ENCODE data around the gene EPB41L4B.
A peak's percentile ranks its signal among the peaks of the same experiment; 100 is the strongest.
"Not testable (repeated sequence)": the region's sequence is repeated elsewhere in the genome, so short reads cannot be mapped to it uniquely, and the experiment has no call there.

The EPB41L4B gene
- total RNA-seq, result 0 reads per million in 3 donors

DNA sequence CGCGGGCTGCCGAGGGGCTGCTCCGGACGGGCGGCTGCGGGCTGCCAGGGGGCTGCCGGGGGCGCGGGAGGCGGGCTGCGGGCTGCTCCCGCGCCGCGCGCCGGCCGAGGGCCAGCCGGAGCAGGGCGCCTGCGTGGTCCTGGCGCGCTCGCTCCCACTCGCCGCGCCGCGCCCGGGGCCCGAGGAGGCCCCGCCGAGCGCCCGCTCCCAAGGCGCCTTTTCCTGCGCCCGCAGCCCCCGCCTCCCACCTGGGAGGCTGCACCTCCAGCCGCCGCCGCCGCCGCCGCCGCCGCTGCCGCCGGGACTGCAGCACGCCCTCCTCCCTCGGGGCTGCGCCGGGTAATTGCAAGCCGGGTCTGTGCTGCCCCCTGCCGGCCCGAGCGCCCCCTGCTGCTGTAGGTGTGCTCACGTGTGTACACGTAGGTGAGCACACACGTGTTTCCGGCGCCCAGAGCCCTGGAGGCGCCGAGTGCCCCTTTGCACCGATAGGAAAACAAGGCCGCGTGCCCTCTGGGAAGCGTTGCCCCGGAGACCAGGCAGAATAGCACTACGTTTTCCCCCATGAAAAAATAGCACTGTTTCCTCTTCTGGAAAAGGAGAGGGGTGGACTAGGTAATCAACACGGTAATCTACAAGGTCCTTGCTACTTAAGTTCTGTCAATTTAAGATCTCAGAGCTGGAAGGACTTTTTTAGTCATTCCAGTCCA lies at the start of gene EPB41L4B:
EPB41L4B (minus strand) TSS at position 318 of the 707 bp plus-strand sequence. CDS start 613 bp downstream, outside the sequence.
- Histone ChIP-seq H3K9me3 (ENCODE audit: control insufficient read depth, low read length) (no peaks in the 10 kb centered on the region), H3K4me1 (ENCODE audit: control insufficient read depth, insufficient read depth, low read length, poor library complexity, severe bottlenecking) (peaks cover 10% of the 10 kb centered on the region), H3K36me3 (ENCODE audit: control insufficient read depth, insufficient read depth, low read length) (no peaks in the 10 kb centered on the region), H3K27ac (ENCODE audit: insufficient read depth, low read length, poor library complexity, severe bottlenecking) (no peak within 1 kb of the TSS), H3K4me3 (ENCODE audit: insufficient read depth, low read depth, low read length, poor library complexity, severe bottlenecking) (no peak within 1 kb of the TSS), H3K27me3 (replicated peaks; ENCODE audit: control insufficient read depth, insufficient read depth, low read length, poor library complexity, severe bottlenecking) (peaks cover 34% of the 10 kb centered on the region)
- DNase-seq, result peak; percentile 47 to 65 (median 63)

DNA sequence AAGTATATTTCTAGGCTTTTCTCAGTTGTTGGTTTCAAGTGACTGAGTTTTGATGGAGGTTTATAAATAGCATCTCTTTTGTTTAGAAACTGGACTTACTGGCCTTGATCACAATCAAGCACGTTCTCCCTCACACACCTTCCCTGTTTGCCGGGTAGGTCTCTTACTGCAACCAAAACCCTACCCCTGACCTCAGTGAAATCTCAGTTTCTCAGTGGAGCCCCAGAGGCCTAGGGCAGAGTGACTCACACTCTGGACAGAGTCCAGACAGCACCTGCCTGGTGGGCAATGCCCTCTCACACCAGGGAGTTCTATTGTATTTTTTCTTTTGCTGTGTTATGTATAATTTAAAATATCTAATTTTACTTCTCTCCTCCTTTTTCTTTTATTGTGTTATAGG lies 48.4 kb upstream of the EPB41L4B start:
- no peak overlapping the region for H3K4me3 ChIP-seq (ENCODE audit: insufficient read depth, low read depth, low read length, poor library complexity, severe bottlenecking)
- DNase-seq, result no peak
- no peaks in the 10 kb centered on the region for H3K27me3 ChIP-seq (replicated peaks; ENCODE audit: control insufficient read depth, insufficient read depth, low read length, poor library complexity, severe bottlenecking)
- H3K36me3 ChIP-seq (ENCODE audit: control insufficient read depth, insufficient read depth, low read length), result no peaks in the 10 kb centered on the region
- no peaks in the 10 kb centered on the region for H3K4me1 ChIP-seq (ENCODE audit: control insufficient read depth, insufficient read depth, low read length, poor library complexity, severe bottlenecking)
- no peak overlapping the region for H3K27ac ChIP-seq (ENCODE audit: insufficient read depth, low read length, poor library complexity, severe bottlenecking)
- no peaks in the 10 kb centered on the region for H3K9me3 ChIP-seq (ENCODE audit: control insufficient read depth, low read length)

DNA sequence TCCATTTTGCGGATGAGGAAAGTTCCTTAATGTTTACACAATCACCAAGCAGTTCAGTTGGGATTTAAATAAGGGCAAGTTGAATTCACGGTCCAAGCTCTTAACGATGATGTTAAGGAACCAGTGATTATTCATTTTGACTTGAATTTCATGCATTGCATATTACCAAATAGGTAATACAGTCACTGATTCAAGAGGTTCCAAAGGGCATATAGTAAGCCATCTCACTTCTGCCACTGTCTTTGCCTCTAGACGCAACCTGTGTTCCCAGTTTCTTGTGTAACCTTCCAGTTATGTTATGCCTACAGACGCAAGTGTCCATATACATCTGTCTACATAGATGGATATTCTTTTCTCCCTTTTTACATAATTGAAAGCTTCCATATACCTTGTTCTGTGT lies 39.9 kb upstream of the EPB41L4B start:
- Histone ChIP-seq H3K9me3 (ENCODE audit: control insufficient read depth, low read length) (no peaks in the 10 kb centered on the region), H3K27ac (ENCODE audit: insufficient read depth, low read length, poor library complexity, severe bottlenecking) (no peak overlapping the region), H3K36me3 (ENCODE audit: control insufficient read depth, insufficient read depth, low read length) (no peaks in the 10 kb centered on the region), H3K4me1 (ENCODE audit: control insufficient read depth, insufficient read depth, low read length, poor library complexity, severe bottlenecking) (no peaks in the 10 kb centered on the region), H3K27me3 (replicated peaks; ENCODE audit: control insufficient read depth, insufficient read depth, low read length, poor library complexity, severe bottlenecking) (no peaks in the 10 kb centered on the region), H3K4me3 (ENCODE audit: insufficient read depth, low read depth, low read length, poor library complexity, severe bottlenecking) (no peak overlapping the region)
- DNase-seq, result no peak

DNA sequence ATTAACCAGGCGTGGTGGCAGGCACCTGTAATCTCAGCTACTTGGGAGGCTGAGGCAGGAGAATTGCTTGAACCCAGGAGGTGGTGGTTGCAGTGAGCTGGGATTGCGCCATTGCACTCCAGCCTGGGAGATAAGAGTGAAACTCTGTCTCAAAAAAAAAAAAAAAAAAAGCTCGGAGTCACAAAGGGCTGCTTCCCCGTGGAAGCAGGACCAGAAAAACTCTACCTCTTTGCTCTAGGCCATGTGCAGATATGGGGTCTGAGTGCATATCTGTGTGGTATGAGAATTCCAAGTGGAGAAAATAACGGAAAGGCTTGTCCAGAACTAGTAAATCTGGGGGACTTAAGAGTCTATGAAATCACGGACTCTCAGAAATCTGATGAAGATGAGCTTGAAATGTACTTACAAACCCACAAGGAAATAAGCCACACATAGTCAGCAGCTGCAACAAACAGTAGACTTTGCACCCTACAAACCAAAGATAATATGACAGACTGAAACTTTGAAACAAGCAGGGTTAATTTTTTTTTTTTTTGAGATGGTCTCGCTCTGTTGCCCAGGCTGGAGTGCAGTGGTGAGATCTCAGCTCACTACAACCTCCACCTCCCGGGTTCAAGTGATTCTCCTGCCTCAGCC lies 38.2 kb upstream of the EPB41L4B start:
- H3K9me3 ChIP-seq (ENCODE audit: control insufficient read depth, low read length); DNase-seq; H3K27ac ChIP-seq (ENCODE audit: insufficient read depth, low read length, poor library complexity, severe bottlenecking); H3K27me3 ChIP-seq (replicated peaks; ENCODE audit: control insufficient read depth, insufficient read depth, low read length, poor library complexity, severe bottlenecking); H3K4me1 ChIP-seq (ENCODE audit: control insufficient read depth, insufficient read depth, low read length, poor library complexity, severe bottlenecking); H3K36me3 ChIP-seq (ENCODE audit: control insufficient read depth, insufficient read depth, low read length); H3K4me3 ChIP-seq (ENCODE audit: insufficient read depth, low read depth, low read length, poor library complexity, severe bottlenecking): not testable (repeated sequence)

DNA sequence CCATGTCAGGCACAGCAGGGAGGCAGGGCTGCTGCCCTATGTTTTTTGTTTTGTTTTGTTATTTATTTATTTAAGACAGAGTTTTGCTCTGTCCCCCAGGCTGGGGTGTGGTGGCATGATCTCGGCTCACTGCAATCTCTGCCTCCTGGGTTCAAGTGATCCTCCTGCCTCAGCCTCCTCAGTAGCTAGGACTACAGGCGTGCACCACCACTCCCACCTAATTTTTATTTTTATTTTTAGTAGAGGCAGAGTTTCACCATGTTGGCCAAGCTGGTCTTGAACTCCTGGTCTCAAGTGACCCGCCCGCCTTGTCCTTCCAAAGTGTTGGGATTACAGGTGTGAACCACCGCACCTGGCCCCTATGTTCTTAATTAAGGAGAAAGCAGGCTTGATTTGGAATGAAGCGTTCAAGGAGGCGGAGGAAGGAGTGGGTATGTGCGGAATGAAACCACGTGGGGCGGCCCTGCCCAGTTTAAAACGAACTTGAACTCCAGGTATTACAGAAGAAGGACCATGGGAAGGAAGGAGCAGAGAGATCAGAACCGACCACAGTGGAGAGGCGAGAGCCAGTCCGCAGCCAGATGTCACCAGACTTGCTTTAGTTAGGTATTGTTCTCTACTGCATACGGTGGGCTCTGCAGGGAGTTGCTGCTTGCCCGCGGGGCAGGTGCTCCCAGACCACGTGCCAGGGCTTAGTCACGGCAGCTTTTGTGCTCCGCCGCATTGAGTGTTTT lies 34.9 kb upstream of the EPB41L4B start:
- Histone ChIP-seq H3K27me3 (replicated peaks; ENCODE audit: control insufficient read depth, insufficient read depth, low read length, poor library complexity, severe bottlenecking) (no peaks in the 10 kb centered on the region), H3K9me3 (ENCODE audit: control insufficient read depth, low read length) (no peaks in the 10 kb centered on the region)
- no peak for DNase-seq

DNA sequence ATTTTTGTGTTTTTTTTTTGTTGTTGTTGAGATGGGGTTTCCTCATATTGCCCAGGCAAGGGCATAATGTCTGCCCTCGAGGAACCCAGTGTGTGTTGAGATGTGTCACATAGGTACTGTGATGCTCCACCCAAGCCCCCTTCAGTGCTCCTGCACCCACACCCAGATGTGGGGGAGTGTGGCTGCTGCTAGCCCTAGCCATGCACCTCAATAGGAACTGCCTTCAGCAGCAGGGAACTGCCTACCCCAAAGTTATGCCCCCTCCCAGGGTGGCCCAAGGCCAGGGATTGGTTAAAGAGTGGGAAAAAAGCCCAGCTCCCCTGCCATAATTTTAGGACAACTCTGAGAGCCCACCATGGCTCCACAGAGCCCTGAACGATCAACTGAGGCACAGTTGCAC lies 33.3 kb upstream of the EPB41L4B start:
- Histone ChIP-seq H3K9me3 (ENCODE audit: control insufficient read depth, low read length) (no peaks in the 10 kb centered on the region), H3K27me3 (replicated peaks; ENCODE audit: control insufficient read depth, insufficient read depth, low read length, poor library complexity, severe bottlenecking) (no peaks in the 10 kb centered on the region), H3K36me3 (ENCODE audit: control insufficient read depth, insufficient read depth, low read length) (no peaks in the 10 kb centered on the region), H3K4me3 (ENCODE audit: insufficient read depth, low read depth, low read length, poor library complexity, severe bottlenecking) (no peak overlapping the region), H3K27ac (ENCODE audit: insufficient read depth, low read length, poor library complexity, severe bottlenecking) (no peak overlapping the region), H3K4me1 (ENCODE audit: control insufficient read depth, insufficient read depth, low read length, poor library complexity, severe bottlenecking) (no peaks in the 10 kb centered on the region)
- no peak for DNase-seq

More for the DNA sequence above, 34.9 kb upstream of the EPB41L4B start:
- Histone ChIP-seq H3K27ac (ENCODE audit: insufficient read depth, low read length, poor library complexity, severe bottlenecking) (no peak overlapping the region), H3K4me1 (ENCODE audit: control insufficient read depth, insufficient read depth, low read length, poor library complexity, severe bottlenecking) (no peaks in the 10 kb centered on the region), H3K4me3 (ENCODE audit: insufficient read depth, low read depth, low read length, poor library complexity, severe bottlenecking) (no peak overlapping the region), H3K36me3 (ENCODE audit: control insufficient read depth, insufficient read depth, low read length) (no peaks in the 10 kb centered on the region)

DNA sequence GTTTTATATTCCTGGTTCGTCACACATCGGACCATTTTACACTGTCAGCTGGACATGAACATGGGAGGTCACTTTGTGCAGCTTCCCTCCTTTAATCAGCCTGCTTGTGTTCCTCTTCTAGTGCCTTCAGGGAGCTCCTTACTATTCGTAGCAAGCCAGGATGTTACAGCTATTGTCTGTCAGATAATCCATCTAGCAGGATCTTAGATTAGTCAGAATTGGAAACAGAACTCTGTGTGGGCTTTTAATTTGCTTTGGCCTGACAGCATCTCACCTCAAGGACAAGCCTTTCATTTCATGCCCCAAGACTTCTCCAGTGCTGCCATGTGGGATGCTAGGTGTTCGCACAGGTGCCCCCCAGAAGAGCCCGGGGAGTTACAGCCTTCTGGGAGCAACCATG lies 30.2 kb upstream of the EPB41L4B start:
- Histone ChIP-seq H3K4me3 (ENCODE audit: insufficient read depth, low read depth, low read length, poor library complexity, severe bottlenecking) (no peak overlapping the region), H3K4me1 (ENCODE audit: control insufficient read depth, insufficient read depth, low read length, poor library complexity, severe bottlenecking) (no peaks in the 10 kb centered on the region), H3K9me3 (ENCODE audit: control insufficient read depth, low read length) (no peaks in the 10 kb centered on the region), H3K27me3 (replicated peaks; ENCODE audit: control insufficient read depth, insufficient read depth, low read length, poor library complexity, severe bottlenecking) (no peaks in the 10 kb centered on the region), H3K27ac (ENCODE audit: insufficient read depth, low read length, poor library complexity, severe bottlenecking) (no peak overlapping the region), H3K36me3 (ENCODE audit: control insufficient read depth, insufficient read depth, low read length) (no peaks in the 10 kb centered on the region)
- no peak for DNase-seq

DNA sequence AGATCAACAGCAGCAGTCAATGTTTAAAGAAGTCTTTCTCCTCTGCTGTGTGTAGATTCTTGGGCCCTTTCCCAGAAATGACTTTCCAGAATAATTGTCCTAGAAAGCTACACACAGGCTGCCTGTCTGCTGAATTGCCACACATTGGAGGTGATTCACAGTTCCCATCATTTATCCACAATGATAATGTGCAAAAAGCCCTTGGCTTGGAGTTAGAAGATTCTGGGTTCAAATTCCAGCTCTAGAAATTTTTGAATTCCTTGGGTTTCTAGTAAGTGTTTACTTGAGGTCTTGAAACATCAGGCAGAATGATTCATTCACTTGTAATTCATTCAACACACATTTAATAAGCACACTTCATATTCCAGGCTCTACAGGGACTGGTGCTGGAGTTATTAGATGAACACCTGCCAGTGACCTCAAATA lies 28.6 kb upstream of the EPB41L4B start:
- no peak for DNase-seq
- Histone ChIP-seq H3K4me3 (ENCODE audit: insufficient read depth, low read depth, low read length, poor library complexity, severe bottlenecking) (no peak overlapping the region), H3K4me1 (ENCODE audit: control insufficient read depth, insufficient read depth, low read length, poor library complexity, severe bottlenecking) (no peaks in the 10 kb centered on the region), H3K27me3 (replicated peaks; ENCODE audit: control insufficient read depth, insufficient read depth, low read length, poor library complexity, severe bottlenecking) (no peaks in the 10 kb centered on the region), H3K9me3 (ENCODE audit: control insufficient read depth, low read length) (no peaks in the 10 kb centered on the region), H3K27ac (ENCODE audit: insufficient read depth, low read length, poor library complexity, severe bottlenecking) (no peak overlapping the region), H3K36me3 (ENCODE audit: control insufficient read depth, insufficient read depth, low read length) (no peaks in the 10 kb centered on the region)

DNA sequence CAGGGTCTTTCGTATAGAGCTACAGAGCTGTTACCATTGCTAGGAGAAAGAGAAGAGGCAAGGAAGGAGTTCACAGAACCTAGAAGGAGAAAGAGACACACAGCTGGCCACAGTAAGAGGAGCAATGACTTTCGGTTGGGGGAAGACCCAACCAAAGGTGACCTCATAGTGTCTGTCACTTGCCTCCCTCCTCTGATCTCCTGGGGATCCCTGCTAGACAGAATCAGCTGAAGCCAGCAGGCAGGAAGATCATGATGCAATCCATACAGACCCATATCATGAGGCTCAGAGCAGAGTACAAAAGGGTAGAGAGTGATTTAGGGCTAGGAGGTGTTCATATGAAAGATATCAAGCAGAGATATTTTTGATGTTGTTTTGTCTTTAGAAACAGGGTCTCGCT lies 26.0 kb upstream of the EPB41L4B start:
- no peak overlapping the region for H3K27ac ChIP-seq (ENCODE audit: insufficient read depth, low read length, poor library complexity, severe bottlenecking)
- no peaks in the 10 kb centered on the region for H3K27me3 ChIP-seq (replicated peaks; ENCODE audit: control insufficient read depth, insufficient read depth, low read length, poor library complexity, severe bottlenecking)
- H3K9me3 ChIP-seq (ENCODE audit: control insufficient read depth, low read length), result no peaks in the 10 kb centered on the region
- no peak for DNase-seq
- H3K4me3 ChIP-seq (ENCODE audit: insufficient read depth, low read depth, low read length, poor library complexity, severe bottlenecking), result no peak overlapping the region
- H3K4me1 ChIP-seq (ENCODE audit: control insufficient read depth, insufficient read depth, low read length, poor library complexity, severe bottlenecking), result no peaks in the 10 kb centered on the region
- H3K36me3 ChIP-seq (ENCODE audit: control insufficient read depth, insufficient read depth, low read length), result no peaks in the 10 kb centered on the region

DNA sequence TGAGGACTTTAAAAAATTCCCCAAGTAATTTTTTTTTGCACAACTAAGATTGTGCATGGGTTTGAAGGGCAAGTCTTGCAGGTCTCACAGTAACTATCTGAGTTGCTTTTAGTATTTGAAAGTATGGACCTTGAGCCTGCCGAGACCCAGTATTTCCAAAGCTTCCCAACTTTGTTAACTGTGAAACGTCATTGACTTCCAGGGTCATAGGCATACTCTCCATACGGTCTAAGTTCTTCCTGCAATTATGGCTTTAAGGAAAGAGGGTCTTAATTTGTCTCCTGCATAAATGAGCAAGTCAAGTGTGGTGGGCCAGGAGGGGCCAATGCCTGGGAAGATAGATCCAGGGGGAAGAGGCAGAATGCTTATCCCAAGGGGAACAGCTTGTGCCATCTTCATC lies 24.0 kb upstream of the EPB41L4B start:
- Histone ChIP-seq H3K27ac (ENCODE audit: insufficient read depth, low read length, poor library complexity, severe bottlenecking) (no peak overlapping the region), H3K4me1 (ENCODE audit: control insufficient read depth, insufficient read depth, low read length, poor library complexity, severe bottlenecking) (no peaks in the 10 kb centered on the region), H3K9me3 (ENCODE audit: control insufficient read depth, low read length) (no peaks in the 10 kb centered on the region), H3K4me3 (ENCODE audit: insufficient read depth, low read depth, low read length, poor library complexity, severe bottlenecking) (no peak overlapping the region), H3K36me3 (ENCODE audit: control insufficient read depth, insufficient read depth, low read length) (no peaks in the 10 kb centered on the region), H3K27me3 (replicated peaks; ENCODE audit: control insufficient read depth, insufficient read depth, low read length, poor library complexity, severe bottlenecking) (no peaks in the 10 kb centered on the region)
- no peak for DNase-seq
